HEK293 (cell line): ENCODE results near the gene PDGFA.
A peak's percentile ranks its signal among the peaks of the same experiment; 100 is the strongest.

Experiments
- CTCF ChIA-PET: fragments of 350-600 bp; formaldehyde crosslinking; extraction: SDS; loops from one replicate; lab custom pipeline; 2021; ENCODE audit warnings: antibody characterized with exemption; lab: Yijun Ruan, JAX
- POLR2A ChIA-PET: fragments of 300-600 bp; formaldehyde crosslinking; extraction: SDS; loops from one replicate; lab custom pipeline; 2020; ENCODE audit warnings: antibody characterized with exemption, inconsistent platforms; lab: Yijun Ruan, JAX
- H3K27ac ChIP-seq: fragments of 200-500 bp; sonication (Bioruptor generic); 2 replicates; pipeline ENCODE4 v1.5.1; 2014; ENCODE audit warnings: low read depth, low read length, control low read depth, inconsistent platforms; ENCODE audit errors: extremely low read depth
- H3K36me3 ChIP-seq, 2 experiments: fragments of 200-500 bp in 1 of 2; sonication (Bioruptor generic) in 1 of 2; 1 replicate in 1 of 2; 2 replicates in 1 of 2; pipeline ENCODE4 v1.5.1; 2014 to 2017; ENCODE audit warnings: inconsistent platforms in 2 of 2, low read length in 2 of 2; ENCODE audit not compliant: control insufficient read depth in 2 of 2, insufficient read depth in 1 of 2
- H3K4me1 ChIP-seq: fragments of 200-500 bp; sonication (Bioruptor generic); 2 replicates; pipeline ENCODE4 v1.5.1; 2014; ENCODE audit warnings: mild to moderate bottlenecking, low read length, inconsistent platforms; ENCODE audit not compliant: control insufficient read depth, insufficient read depth
- H3K4me3 ChIP-seq: 2 replicates; pipeline ENCODE4 v1.5.1; 2011; ENCODE audit warnings: low read depth, mild to moderate bottlenecking, control low read depth, low read length, moderate library complexity
- H3K9me3 ChIP-seq: fragments of 200-500 bp; sonication (Bioruptor generic); 2 replicates; pipeline ENCODE4 v1.5.1; 2014; ENCODE audit warnings: low read depth, low read length, inconsistent platforms; ENCODE audit not compliant: control insufficient read depth, insufficient read depth
- BCL6B ChIP-seq: fragments of 450-650 bp; formaldehyde crosslinking; IDR thresholded peaks from 2 replicates; pipeline ENCODE4 v1.5.1; 2017; ENCODE audit warnings: missing biosample characterization, missing genetic modification characterization
- EGR2 ChIP-seq: fragments of 450-650 bp; formaldehyde crosslinking; IDR thresholded peaks from 2 replicates; pipeline ENCODE4 v1.5.1; 2016; ENCODE audit warnings: low read depth, missing biosample characterization, missing genetic modification characterization
- GLIS1 ChIP-seq: fragments of 450-650 bp; formaldehyde crosslinking; IDR thresholded peaks from 2 replicates; pipeline ENCODE4 v1.5.1; 2016; ENCODE audit warnings: missing biosample characterization, missing genetic modification characterization
- KLF8 ChIP-seq: fragments of 450-650 bp; formaldehyde crosslinking; IDR thresholded peaks from 2 replicates; pipeline ENCODE4 v1.5.1; 2016; ENCODE audit warnings: missing biosample characterization, missing genetic modification characterization
- PRDM6 ChIP-seq: fragments of 450-650 bp; formaldehyde crosslinking; IDR thresholded peaks from 2 replicates; pipeline ENCODE4 v1.5.1; 2017; ENCODE audit warnings: missing biosample characterization, missing genetic modification characterization
- SETDB1 ChIP-seq: IDR thresholded peaks from one replicate; pipeline ENCODE4 v1.6.1; 2017; ENCODE audit warnings: mild to moderate bottlenecking, low read length, moderate library complexity, mixed read lengths; ENCODE audit not compliant: insufficient read length
- TCF7L2 ChIP-seq: IDR thresholded peaks from 2 replicates; pipeline ENCODE4 v1.6.1; 2011; ENCODE audit warnings: low read depth, mild to moderate bottlenecking, inconsistent platforms, low read length, moderate library complexity, borderline replicate concordance
- ZBTB20 ChIP-seq: fragments of 450-650 bp; formaldehyde crosslinking; IDR thresholded peaks from 2 replicates; pipeline ENCODE4 v1.5.1; 2016; ENCODE audit warnings: missing biosample characterization, missing genetic modification characterization
- ZEB2 ChIP-seq: fragments of 450-650 bp; formaldehyde crosslinking; IDR thresholded peaks from 2 replicates; pipeline ENCODE4 v1.5.1; 2016; ENCODE audit warnings: missing biosample characterization, missing genetic modification characterization
- ZFHX2 ChIP-seq: fragments of 450-650 bp; formaldehyde crosslinking; conservative IDR thresholded peaks from 2 replicates; pipeline ENCODE4 v1.5.1; 2016; ENCODE audit warnings: missing biosample characterization, missing genetic modification characterization
- ZFP41 ChIP-seq: fragments of 450-650 bp; formaldehyde crosslinking; IDR thresholded peaks from 2 replicates; pipeline ENCODE4 v1.5.1; 2016; ENCODE audit warnings: missing biosample characterization, missing genetic modification characterization, borderline replicate concordance
- ZIC2 ChIP-seq: fragments of 450-650 bp; formaldehyde crosslinking; IDR thresholded peaks from 2 replicates; pipeline ENCODE4 v1.5.1; 2016; ENCODE audit warnings: missing biosample characterization, missing genetic modification characterization
- ZNF155 ChIP-seq: fragments of 450-650 bp; formaldehyde crosslinking; IDR thresholded peaks from 2 replicates; pipeline ENCODE4 v1.5.1; 2016; ENCODE audit warnings: missing biosample characterization, missing genetic modification characterization
- ZNF175 ChIP-seq: fragments of 450-650 bp; formaldehyde crosslinking; IDR thresholded peaks from 2 replicates; pipeline ENCODE4 v1.5.1; 2016; ENCODE audit warnings: missing biosample characterization, missing genetic modification characterization
- ZNF202 ChIP-seq: fragments of 450-650 bp; formaldehyde crosslinking; IDR thresholded peaks from 2 replicates; pipeline ENCODE4 v1.5.1; 2016; ENCODE audit warnings: missing biosample characterization, missing genetic modification characterization, borderline replicate concordance
- ZNF274 ChIP-seq, 2 experiments: fragments of 200-500 bp in 1 of 2; fragments of 450-650 bp in 1 of 2; sonication (Bioruptor generic) in 1 of 2; formaldehyde crosslinking in 1 of 2; IDR thresholded peaks; 2 replicates each; pipeline versions ENCODE4 v1.5.1 to v1.6.1; 2014 to 2016; ENCODE audit warnings: borderline replicate concordance in 1 of 2, inconsistent platforms in 1 of 2, low read length in 1 of 2, missing biosample characterization in 1 of 2, missing genetic modification characterization in 1 of 2
- ZNF341 ChIP-seq: fragments of 450-650 bp; formaldehyde crosslinking; IDR thresholded peaks from 2 replicates; pipeline ENCODE4; 2016; ENCODE audit warnings: low read depth, missing biosample characterization, missing genetic modification characterization
- ZNF416 ChIP-seq: fragments of 450-650 bp; formaldehyde crosslinking; IDR thresholded peaks from 2 replicates; pipeline ENCODE4 v1.5.1; 2016; ENCODE audit warnings: missing biosample characterization, missing genetic modification characterization
- ZNF518A ChIP-seq: fragments of 450-650 bp; formaldehyde crosslinking; conservative IDR thresholded peaks from 2 replicates; pipeline ENCODE4 v1.5.1; 2016; ENCODE audit warnings: low read depth, missing biosample characterization, missing genetic modification characterization
- ZNF521 ChIP-seq: fragments of 450-650 bp; formaldehyde crosslinking; IDR thresholded peaks from 2 replicates; pipeline ENCODE4 v1.5.1; 2017; ENCODE audit warnings: missing biosample characterization, mild to moderate bottlenecking, missing genetic modification characterization
- ZNF549 ChIP-seq: fragments of 450-650 bp; IDR thresholded peaks from 2 replicates; pipeline ENCODE4 v1.5.1; 2018; ENCODE audit warnings: missing biosample characterization, missing genetic modification characterization, mild to moderate bottlenecking, inconsistent platforms, moderate library complexity
- ZNF645 ChIP-seq: fragments of 450-650 bp; formaldehyde crosslinking; IDR thresholded peaks from 2 replicates; pipeline ENCODE4; 2016; ENCODE audit warnings: missing biosample characterization, missing genetic modification characterization
- ZNF76 ChIP-seq: fragments of 450-650 bp; formaldehyde crosslinking; IDR thresholded peaks from 2 replicates; pipeline ENCODE4; 2016; ENCODE audit warnings: low read depth, missing biosample characterization, missing genetic modification characterization, borderline replicate concordance
- ZSCAN23 ChIP-seq: fragments of 450-650 bp; formaldehyde crosslinking; IDR thresholded peaks from 2 replicates; pipeline ENCODE4 v1.5.1; 2016; ENCODE audit warnings: missing biosample characterization, missing genetic modification characterization

Gene PDGFA

GRCh38 chr7:460374-461116 lies 59.1 kb downstream of the PDGFA start:
- Histone ChIP-seq H3K4me1 (no peaks in the 10 kb centered on the region), H3K36me3 (no peaks in the 10 kb centered on the region), H3K27ac (no peak overlapping the region), H3K9me3 (no peaks in the 10 kb centered on the region), H3K4me3 (no peak overlapping the region)
- POLR2A ChIA-PET = interaction anchor here (1.0 kb wide), 1 partner anchor 12 kb away, joined by 3 read pairs; no protein-coding TSS in a partner anchor
- CTCF ChIA-PET = no interaction called here
- no peak for TF ChIP-seq ZEB2
- no peak for TF ChIP-seq ZNF416 (tag by site-specific recombination)
- TF ChIP-seq ZNF76 (tag by site-specific recombination) = no peak
- no peak for TF ChIP-seq KLF8
- no peak for TF ChIP-seq ZSCAN23 (tag by site-specific recombination)
- TF ChIP-seq ZBTB20 = peak; percentile 47; the same call in 1 of the 2 replicates
- peak; percentile 54; the same call in 1 of the 2 replicates for TF ChIP-seq ZNF341 (tag by site-specific recombination)
- no peak for TF ChIP-seq SETDB1
- no peak for TF ChIP-seq ZNF645 (tag by site-specific recombination)
- TF ChIP-seq ZNF202 (tag by site-specific recombination) = no peak
- TF ChIP-seq ZNF175 (tag by site-specific recombination) = no peak
- TF ChIP-seq ZNF274 (IDR thresholded peaks at IDR 0.05; ENCODE audit: low read length) = no peak
- no peak for TF ChIP-seq ZNF274 (tag by site-specific recombination; IDR thresholded peaks at IDR 0.05; ENCODE audit: borderline replicate concordance)
- TF ChIP-seq ZNF521 (tag by site-specific recombination) = no peak
- TF ChIP-seq ZFHX2 = peak; percentile 55
- TF ChIP-seq ZFP41 = no peak
- TF ChIP-seq ZNF155 = no peak
- no peak for TF ChIP-seq TCF7L2
- peak; percentile 72 for TF ChIP-seq GLIS1 (tag by site-specific recombination)
- TF ChIP-seq ZNF518A (tag by site-specific recombination) = no peak
- TF ChIP-seq PRDM6 (tag by site-specific recombination) = no peak
- TF ChIP-seq ZNF549 (tag by site-specific recombination) = no peak
- TF ChIP-seq EGR2 (tag by site-specific recombination) = peak; percentile 33; the same call in 1 of the 2 replicates
- TF ChIP-seq BCL6B (tag by site-specific recombination) = no peak
- peak; percentile 43; the same call in 1 of the 2 replicates for TF ChIP-seq ZIC2 (tag by site-specific recombination)
